GM12872 (cell line): ENCODE data around the gene IQCE.

Source experiments
- CTCF ChIP-seq: IDR thresholded peaks from 3 replicates; pipeline ENCODE4 v1.5.1; 2011; ENCODE audit warnings: low read depth, mild to moderate bottlenecking, low read length, moderate library complexity; ENCODE audit not compliant: insufficient read depth

The IQCE gene

GRCh38 chr7:2657208-2657607 lies 98.4 kb downstream of the IQCE start:
- no peak for TF ChIP-seq CTCF

- no peak for TF ChIP-seq CTCF
These were observed 99.3 kb downstream of the IQCE start for GRCh38 chr7:2657920-2658671.

- no peak for TF ChIP-seq CTCF
These were observed 100.2 kb downstream of the IQCE start for GRCh38 chr7:2658941-2659340.

- no peak for TF ChIP-seq CTCF
These were observed 101.0 kb downstream of the IQCE start for GRCh38 chr7:2659556-2660358.

GRCh38 chr7:2660359-2661095 lies 101.7 kb downstream of the IQCE start:
- TF ChIP-seq CTCF: peak; percentile 38; the same call in 2 of the 3 replicates

GRCh38 chr7:2661096-2661449 lies 102.3 kb downstream of the IQCE start:
- no peak for TF ChIP-seq CTCF

GRCh38 chr7:2661602-2662272 lies 103.0 kb downstream of the IQCE start:
- no peak for TF ChIP-seq CTCF
